Measurements from ENCODE around the gene TACR1.

Gene TACR1

DNA sequence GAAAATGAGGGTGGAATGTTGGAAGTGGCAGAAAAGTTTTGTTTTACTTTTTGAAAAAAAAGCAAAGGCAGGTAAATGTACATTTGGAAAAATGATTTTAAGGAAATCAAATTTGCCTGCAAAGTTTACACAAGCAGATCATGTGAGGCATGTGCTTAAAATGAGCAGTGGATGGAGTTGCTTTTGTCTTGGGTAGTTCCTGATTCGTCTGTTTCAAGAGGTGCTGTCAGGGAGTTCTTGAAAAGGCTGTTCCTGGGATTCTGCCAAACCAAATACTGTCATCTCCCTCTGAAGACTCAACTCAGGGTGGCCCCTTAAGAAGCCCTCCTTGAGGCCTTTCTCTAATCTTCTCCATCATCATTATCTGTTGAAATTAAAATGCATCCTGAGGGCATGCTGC is 59.0 kb downstream of the TACR1 start:
- no peak for DNase-seq (ENCODE audit: extremely low spot score)
- CTCF ChIA-PET = interaction anchor here (1.3 to 3.2 kb wide), 4 partner anchors 12 to 17 kb away, joined by 4 to 9 read pairs (median 5); no protein-coding TSS in a partner anchor
- TF ChIP-seq, protein P1, sequence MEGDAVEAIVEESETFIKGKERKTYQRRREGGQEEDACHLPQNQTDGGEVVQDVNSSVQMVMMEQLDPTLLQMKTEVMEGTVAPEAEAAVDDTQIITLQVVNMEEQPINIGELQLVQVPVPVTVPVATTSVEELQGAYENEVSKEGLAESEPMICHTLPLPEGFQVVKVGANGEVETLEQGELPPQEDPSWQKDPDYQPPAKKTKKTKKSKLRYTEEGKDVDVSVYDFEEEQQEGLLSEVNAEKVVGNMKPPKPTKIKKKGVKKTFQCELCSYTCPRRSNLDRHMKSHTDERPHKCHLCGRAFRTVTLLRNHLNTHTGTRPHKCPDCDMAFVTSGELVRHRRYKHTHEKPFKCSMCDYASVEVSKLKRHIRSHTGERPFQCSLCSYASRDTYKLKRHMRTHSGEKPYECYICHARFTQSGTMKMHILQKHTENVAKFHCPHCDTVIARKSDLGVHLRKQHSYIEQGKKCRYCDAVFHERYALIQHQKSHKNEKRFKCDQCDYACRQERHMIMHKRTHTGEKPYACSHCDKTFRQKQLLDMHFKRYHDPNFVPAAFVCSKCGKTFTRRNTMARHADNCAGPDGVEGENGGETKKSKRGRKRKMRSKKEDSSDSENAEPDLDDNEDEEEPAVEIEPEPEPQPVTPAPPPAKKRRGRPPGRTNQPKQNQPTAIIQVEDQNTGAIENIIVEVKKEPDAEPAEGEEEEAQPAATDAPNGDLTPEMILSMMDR (IDR thresholded peaks at IDR 0.05; ENCODE audit: control extremely low read depth, extremely low read depth, low read depth, missing control alignments) = no peak
- POLR2A ChIA-PET = no interaction called here

DNA sequence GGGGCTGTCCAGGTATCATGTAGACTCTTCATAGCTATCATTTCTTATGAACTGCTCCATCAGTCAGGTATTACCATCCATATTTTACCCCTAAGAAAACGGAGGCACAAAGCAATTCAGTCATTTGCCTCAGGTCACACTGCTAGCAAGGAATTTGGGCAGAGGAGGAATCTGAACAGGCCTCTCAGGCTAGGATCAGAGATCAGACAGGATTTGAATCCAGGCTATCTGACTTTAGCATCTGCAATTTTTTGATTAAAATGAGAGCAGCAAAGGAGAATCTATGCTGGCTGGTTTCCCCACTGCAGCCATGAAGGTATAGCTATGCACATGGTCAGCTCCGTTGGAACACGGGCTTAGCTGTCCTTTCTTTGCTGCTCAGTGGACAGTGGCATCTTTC is 60.1 kb downstream of the TACR1 start:
- ChIA-PET CTCF (interaction anchor here (1.0 to 3.2 kb wide), 4 partner anchors 11 to 22 kb away, joined by 3 to 9 read pairs (median 4); no protein-coding TSS in a partner anchor), POLR2A (no interaction called here)
- no peak for DNase-seq (ENCODE audit: extremely low spot score)
- TF ChIP-seq, protein P1 (IDR thresholded peaks at IDR 0.05; ENCODE audit: control extremely low read depth, extremely low read depth, low read depth, missing control alignments) = no peak

GRCh38 chr2:75138528-75138927 is 60.8 kb downstream of the TACR1 start:
- no peak for DNase-seq (ENCODE audit: extremely low spot score)
- ChIA-PET CTCF (interaction anchor here (1.0 to 3.2 kb wide), 2 partner anchors 10 to 23 kb away, joined by 3 to 9 read pairs; no protein-coding TSS in a partner anchor), POLR2A (no interaction called here)
- TF ChIP-seq, protein P1 (IDR thresholded peaks at IDR 0.05; ENCODE audit: control extremely low read depth, extremely low read depth, low read depth, missing control alignments) = no peak

DNA sequence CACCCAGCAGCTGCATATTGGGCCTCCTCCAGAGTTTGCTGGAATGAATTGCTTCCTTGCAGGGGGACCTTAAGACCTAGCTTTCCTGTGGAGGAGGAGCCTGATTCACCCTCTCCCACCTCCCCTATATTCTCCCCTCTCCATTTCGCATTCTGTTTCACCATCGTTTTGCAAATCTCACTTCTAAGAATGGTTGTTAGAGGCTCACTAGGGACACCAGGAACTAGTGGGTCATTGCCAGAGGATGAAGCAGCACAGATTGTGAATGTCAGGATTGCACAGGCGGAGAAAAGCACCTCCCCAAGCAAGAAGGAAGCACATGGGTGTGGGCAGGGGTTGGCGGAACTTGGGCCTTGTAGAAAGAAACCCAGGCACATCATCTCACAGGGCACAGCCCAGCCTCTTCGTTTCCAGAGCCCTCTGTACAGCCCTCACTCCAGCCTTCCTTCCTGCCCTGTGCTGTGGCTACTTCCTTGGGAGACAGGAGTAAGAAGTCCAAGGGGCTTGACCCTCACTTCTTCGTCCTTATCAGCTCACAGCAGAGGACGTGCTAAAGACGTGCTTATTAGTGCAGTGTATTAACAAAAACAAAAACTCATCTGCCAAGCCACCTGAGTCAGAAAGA is 63.4 kb downstream of the TACR1 start:
- CTCF ChIA-PET = interaction anchor here (1.2 kb wide), 1 partner anchor 473 kb away, joined by 3 read pairs; no protein-coding TSS in a partner anchor
- POLR2A ChIA-PET = no interaction called here
- no peak for DNase-seq (ENCODE audit: extremely low spot score)
- TF ChIP-seq, protein P1 (IDR thresholded peaks at IDR 0.05; ENCODE audit: control extremely low read depth, extremely low read depth, low read depth, missing control alignments) = no peak

DNA sequence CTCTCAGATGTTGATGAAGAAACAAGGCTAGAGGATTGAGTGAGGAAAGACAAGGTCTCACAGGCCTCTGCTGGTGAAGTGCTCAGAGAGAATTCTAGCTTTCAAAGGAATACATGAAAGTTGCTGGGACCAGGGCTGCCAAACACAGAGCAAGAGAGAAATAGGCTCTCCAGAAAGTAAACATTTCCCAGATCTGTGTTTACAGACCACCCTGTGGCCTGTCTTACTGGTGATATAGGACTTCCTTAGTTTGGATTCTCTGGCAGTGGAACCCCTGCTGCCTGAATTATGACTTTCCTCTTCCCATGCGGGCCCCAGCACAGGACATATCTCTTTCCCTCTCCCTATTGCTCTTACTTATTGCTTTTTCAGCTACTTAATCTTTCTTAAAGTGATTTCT is 64.5 kb downstream of the TACR1 start:
- ChIA-PET POLR2A (no interaction called here), CTCF (interaction anchor here (1.2 kb wide), 1 partner anchor 474 kb away, joined by 3 read pairs; no protein-coding TSS in a partner anchor)
- no peak for DNase-seq (ENCODE audit: extremely low spot score)
- TF ChIP-seq, protein P1 (IDR thresholded peaks at IDR 0.05; ENCODE audit: control extremely low read depth, extremely low read depth, low read depth, missing control alignments) = no peak

DNA sequence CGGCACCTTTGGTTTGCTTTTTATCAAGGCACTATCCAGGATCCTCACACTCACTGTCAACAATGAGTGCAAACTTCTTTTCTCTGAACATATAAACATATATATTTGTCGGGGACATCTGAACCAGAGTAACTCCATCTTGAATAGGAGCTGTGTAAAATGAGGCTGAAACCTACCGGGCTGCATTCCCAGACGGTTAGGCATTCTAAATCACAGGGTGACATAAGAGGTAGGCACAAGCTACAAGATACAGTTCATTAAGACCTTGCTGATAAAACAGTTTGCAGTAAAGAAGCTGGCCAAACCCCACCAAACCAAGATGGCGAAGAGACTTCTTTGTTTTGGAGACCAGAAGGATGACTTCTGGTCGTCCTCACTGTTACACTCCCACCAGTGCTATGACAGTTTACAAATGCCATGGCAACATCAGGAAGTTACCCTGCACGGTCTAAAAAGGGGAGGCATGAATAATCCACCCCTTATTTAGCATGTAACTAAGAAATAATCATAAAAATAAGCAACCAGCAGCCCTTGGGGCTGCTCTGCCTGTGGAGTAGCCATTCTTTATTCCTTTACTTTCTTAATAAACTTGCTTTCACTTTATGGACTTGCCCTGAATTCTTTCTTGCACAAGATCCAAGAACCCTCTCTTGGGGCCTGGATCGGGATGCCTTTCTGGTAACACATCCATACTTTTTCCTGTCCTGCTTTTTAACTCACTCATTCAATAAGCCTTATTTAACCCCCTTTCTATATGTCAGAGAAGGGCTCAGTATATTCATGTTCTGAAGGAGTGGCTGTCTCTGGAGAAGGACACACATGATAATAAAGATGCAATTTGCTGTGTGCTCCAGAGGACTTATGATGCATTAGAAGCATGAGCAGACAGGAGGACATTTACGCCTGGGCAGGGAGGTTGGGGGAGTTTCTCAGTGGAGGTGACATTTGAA is 65.4 kb downstream of the TACR1 start:
- DNase-seq (ENCODE audit: extremely low spot score) = no peak
- POLR2A ChIA-PET = no interaction called here
- TF ChIP-seq, protein P1 (IDR thresholded peaks at IDR 0.05; ENCODE audit: control extremely low read depth, extremely low read depth, low read depth, missing control alignments) = no peak
- CTCF ChIA-PET = interaction anchor here (0.9 kb wide), 1 partner anchor 9 kb away, joined by 3 read pairs; no protein-coding TSS in a partner anchor

Measured in GM10248 (cell line).